Sigmoid colon (tissue), 4 donors: ENCODE results near the gene CHRNE.

Experiments used
- CTCF ChIP-seq, 4 experiments: fragments of 450-650 bp in 3 of 4; fragments of 200-600 bp in 1 of 4; IDR thresholded peaks; one replicate each; pipeline ENCODE4 v1.5.1; 2016 to 2019; ENCODE audit warnings: antibody characterized with exemption in 4 of 4, mild to moderate bottlenecking in 3 of 4, moderate library complexity in 2 of 4
- EP300 ChIP-seq, 4 donors: sonication (generic); formaldehyde crosslinking; IDR thresholded peaks; one replicate each; pipeline ENCODE4 v1.6.1; 2017; ENCODE audit warnings: antibody characterized with exemption in 4 of 4
- POLR2A ChIP-seq, 2 donors: fragments of 450-650 bp; IDR thresholded peaks; one replicate each; pipeline ENCODE4 v1.6.1; 2016; ENCODE audit warnings: antibody characterized with exemption in 2 of 2, mild to moderate bottlenecking in 2 of 2, moderate library complexity in 2 of 2

GRCh38 chr17:4898927-4899326, 4.0 kb downstream of the CHRNE start:
- TF ChIP-seq CTCF (IDR thresholded peaks at IDR 0.05), result no peak
- no peak for TF ChIP-seq POLR2A (IDR thresholded peaks at IDR 0.05)
- TF ChIP-seq EP300 (IDR thresholded peaks at IDR 0.05), result no peak
